ENCODE measurements around the gene RAB3C.
"Not testable (repeated sequence)": the region's sequence is repeated elsewhere in the genome, so short reads cannot be mapped to it uniquely, and the experiment has no call there.

GRCh38 chr5:58572973-58573372, 9.9 kb upstream of the RAB3C start:
- TF ChIP-seq CTCF (conservative IDR thresholded peaks at IDR 0.05 in 1 of 2, IDR thresholded peaks at IDR 0.05 in 1 of 2; ENCODE audit: extremely low read depth in 1 of 2, insufficient read depth in 1 of 2, low read depth in 1 of 2, low read length in 2 of 2); EZH2 (IDR thresholded peaks at IDR 0.05; ENCODE audit: borderline replicate concordance, low read length): not testable (repeated sequence)

Measured in mammary epithelial cell (primary cell).